ENCODE measurements around the gene ZNF783.

- TF ChIP-seq POLR2A (IDR thresholded peaks at IDR 0.05; ENCODE audit: low read depth, low read length) (no peak), POLR2AphosphoS5 (IDR thresholded peaks at IDR 0.05; ENCODE audit: low read depth, low read length) (no peak)
Observed at GRCh38 chr7:149296368-149296767, 34.4 kb downstream of the ZNF783 start.

Measured in GM12892 (cell line).